C4-2B (cell line): Measurements from ENCODE around the gene PHPT1.

ENCODE experiments used
- H3K27ac ChIP-seq: fragments of 450-650 bp; 2 replicates; pipeline ENCODE4 v1.5.1; 2017
- ZFX ChIP-seq: fragments of 450-650 bp; IDR thresholded peaks from 2 replicates; pipeline ENCODE4 v1.6.1; 2017
- TF ChIP-seq, protein P1 (sequence below): fragments of 450-650 bp; conservative IDR thresholded peaks from 2 replicates; pipeline ENCODE4 v1.5.1; 2017; ENCODE audit warnings: mild to moderate bottlenecking

PHPT1 gene

GRCh38 chr9:136856079-136856476 lies 6.9 kb downstream of the PHPT1 start:
- no peak overlapping the region for H3K27ac ChIP-seq
- no peak for TF ChIP-seq ZFX
- TF ChIP-seq, protein P1, sequence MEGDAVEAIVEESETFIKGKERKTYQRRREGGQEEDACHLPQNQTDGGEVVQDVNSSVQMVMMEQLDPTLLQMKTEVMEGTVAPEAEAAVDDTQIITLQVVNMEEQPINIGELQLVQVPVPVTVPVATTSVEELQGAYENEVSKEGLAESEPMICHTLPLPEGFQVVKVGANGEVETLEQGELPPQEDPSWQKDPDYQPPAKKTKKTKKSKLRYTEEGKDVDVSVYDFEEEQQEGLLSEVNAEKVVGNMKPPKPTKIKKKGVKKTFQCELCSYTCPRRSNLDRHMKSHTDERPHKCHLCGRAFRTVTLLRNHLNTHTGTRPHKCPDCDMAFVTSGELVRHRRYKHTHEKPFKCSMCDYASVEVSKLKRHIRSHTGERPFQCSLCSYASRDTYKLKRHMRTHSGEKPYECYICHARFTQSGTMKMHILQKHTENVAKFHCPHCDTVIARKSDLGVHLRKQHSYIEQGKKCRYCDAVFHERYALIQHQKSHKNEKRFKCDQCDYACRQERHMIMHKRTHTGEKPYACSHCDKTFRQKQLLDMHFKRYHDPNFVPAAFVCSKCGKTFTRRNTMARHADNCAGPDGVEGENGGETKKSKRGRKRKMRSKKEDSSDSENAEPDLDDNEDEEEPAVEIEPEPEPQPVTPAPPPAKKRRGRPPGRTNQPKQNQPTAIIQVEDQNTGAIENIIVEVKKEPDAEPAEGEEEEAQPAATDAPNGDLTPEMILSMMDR, result no peak

DNA sequence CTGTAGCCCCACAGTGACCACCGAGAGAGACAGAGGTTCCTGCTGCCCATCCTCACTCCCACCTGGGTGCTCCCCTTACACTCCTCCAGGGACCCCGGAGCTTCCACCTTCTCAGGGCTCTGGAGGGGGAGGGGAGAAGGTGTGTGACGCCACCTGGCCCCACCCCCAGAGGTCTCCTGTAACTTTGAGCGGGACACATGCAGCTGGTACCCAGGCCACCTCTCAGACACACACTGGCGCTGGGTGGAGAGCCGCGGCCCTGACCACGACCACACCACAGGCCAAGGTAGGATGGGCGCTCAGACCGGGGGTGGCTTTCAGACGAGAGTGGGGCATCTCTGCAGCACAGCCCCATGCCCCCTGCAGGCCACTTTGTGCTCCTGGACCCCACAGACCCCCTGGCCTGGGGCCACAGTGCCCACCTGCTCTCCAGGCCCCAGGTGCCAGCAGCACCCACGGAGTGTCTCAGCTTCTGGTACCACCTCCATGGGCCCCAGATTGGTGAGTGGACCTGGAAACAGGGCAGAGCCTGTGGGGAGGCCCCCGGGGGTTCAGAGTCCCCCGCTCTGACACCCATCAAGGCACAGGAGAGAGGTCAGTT lies 7.4 kb downstream of the PHPT1 start:
- TF ChIP-seq ZFX, result no peak
- TF ChIP-seq, protein P1, result no peak
- no peak overlapping the region for H3K27ac ChIP-seq

- H3K27ac ChIP-seq, result peak overlapping the region; percentile 89; the same call in 1 of the 2 replicates
- no peak for TF ChIP-seq ZFX
- TF ChIP-seq, protein P1, result no peak
Measured at GRCh38 chr9:136857166-136857565, 8.0 kb downstream of the PHPT1 start.

DNA sequence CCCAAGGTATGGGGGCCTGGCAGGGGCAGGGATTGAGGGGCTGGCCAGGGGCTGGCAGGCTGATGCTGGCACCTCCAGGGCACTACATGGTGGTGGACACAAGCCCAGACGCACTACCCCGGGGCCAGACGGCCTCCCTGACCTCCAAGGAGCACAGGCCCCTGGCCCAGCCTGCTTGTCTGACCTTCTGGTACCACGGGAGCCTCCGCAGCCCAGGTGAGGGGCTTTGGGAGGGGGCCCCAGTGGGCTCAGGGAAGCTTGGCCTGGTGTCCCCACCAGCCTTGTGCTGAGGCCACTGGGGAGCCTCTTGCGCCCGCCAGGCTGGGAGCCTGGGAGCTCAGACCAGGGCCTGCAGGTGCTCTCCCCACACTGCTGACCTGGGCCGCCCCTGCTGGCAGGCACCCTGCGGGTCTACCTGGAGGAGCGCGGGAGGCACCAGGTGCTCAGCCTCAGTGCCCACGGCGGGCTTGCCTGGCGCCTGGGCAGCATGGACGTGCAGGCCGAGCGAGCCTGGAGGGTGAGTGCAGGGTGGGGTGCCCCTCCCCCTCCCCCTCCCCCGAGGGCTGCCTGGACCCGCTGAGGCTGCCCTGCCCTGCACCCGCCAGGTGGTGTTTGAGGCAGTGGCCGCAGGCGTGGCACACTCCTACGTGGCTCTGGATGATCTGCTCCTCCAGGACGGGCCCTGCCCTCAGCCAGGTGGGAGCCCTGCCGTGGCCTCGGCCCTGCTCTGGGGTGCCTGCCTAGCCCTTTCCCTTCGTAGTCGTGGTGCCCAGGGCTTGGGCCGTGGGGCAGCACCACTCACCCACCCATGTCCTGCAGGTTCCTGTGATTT lies 8.6 kb downstream of the PHPT1 start:
- H3K27ac ChIP-seq, result peak overlapping the region; percentile 89
- TF ChIP-seq ZFX, result no peak
- TF ChIP-seq, protein P1, result no peak

GRCh38 chr9:136858452-136858843 lies 9.2 kb downstream of the PHPT1 start:
- TF ChIP-seq ZFX, result no peak
- TF ChIP-seq, protein P1, result no peak
- H3K27ac ChIP-seq, result peak overlapping the region; percentile 89

DNA sequence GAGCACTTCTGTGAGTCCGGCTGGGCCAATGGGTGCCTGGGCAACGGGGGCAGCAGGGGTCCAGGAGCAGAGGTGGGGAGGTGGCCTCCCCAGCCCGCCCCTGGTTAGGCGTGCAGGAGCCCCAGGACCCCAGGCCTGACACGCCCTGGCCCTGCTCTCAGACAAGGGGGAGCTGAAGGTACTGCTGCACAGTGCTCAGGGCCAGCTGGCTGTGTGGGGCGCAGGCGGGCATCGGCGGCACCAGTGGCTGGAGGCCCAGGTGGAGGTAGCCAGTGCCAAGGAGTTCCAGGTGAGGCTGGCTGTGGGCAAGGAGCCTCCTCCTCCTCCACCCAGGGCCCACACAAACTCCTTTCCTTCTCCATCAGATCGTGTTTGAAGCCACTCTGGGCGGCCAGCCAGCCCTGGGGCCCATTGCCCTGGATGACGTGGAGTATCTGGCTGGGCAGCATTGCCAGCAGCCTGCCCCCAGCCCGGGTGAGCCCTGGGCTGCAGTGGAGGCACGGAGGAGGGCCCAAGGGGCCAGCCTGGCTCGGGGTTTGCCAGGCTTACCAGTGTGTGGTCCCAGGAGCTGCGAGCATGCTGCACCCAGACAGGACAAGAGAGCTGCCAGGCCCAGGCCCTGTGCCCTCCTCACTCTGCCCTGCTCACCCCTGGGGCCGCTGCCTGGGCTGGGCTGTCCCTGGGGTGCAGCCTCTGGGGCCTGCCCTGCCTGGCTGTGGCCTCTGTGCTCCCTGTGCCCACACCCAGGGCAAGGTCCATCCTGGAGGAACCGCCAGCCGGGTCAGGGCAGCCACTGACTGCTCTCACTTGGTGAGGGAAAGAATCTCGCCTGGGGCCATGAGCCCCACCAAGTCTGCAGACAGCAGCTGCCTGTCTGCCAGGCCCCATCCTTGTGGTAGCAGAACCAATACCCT lies 9.9 kb downstream of the PHPT1 start:
- TF ChIP-seq, protein P1, result no peak
- TF ChIP-seq ZFX, result no peak; the same call in 1 of the 2 replicates
- H3K27ac ChIP-seq, result peak overlapping the region; percentile 89
